Spleen (tissue), 11 donors: Measurements from ENCODE around the gene PPP1R3E. TPM values are rescaled to one million over a fixed set of nuclear protein-coding genes. Genes with fewer than 3 reads are reported as not detected.

Experiments
- DNase-seq: peaks from one replicate; pipeline ENCODE4 v3.0.0-alpha.2; 2020
- H3K27ac ChIP-seq, 8 donors: fragments of 200-600 bp; sonication (generic) in 7 of 8; 1 replicate in 4 of 8; 2 replicates in 4 of 8; pipeline versions ENCODE4 v1.5.0 to v1.8.0; 2016 to 2021; ENCODE audit warnings: inconsistent platforms in 4 of 8, mild to moderate bottlenecking in 4 of 8, moderate library complexity in 1 of 8
- H3K27me3 ChIP-seq, 7 donors: fragments of 200-600 bp; sonication (generic) in 6 of 7; replicated peaks in 1 of 7; 1 replicate in 4 of 7; 2 replicates in 3 of 7; pipeline versions ENCODE4 v1.5.0 to v1.8.0; 2016 to 2021; ENCODE audit warnings: inconsistent platforms in 3 of 7, mild to moderate bottlenecking in 1 of 7
- H3K36me3 ChIP-seq, 6 donors: fragments of 200-600 bp; sonication (generic) in 5 of 6; 1 replicate in 4 of 6; 2 replicates in 2 of 6; pipeline versions ENCODE4 v1.5.0 to v1.8.0; 2016 to 2021; ENCODE audit warnings: inconsistent platforms in 2 of 6
- H3K4me1 ChIP-seq, 6 donors: fragments of 200-600 bp; sonication (generic) in 5 of 6; 1 replicate in 3 of 6; 2 replicates in 3 of 6; pipeline versions ENCODE4 v1.5.0 to v1.8.0; 2016 to 2021; ENCODE audit warnings: inconsistent platforms in 3 of 6
- H3K4me3 ChIP-seq, 8 donors: fragments of 200-600 bp; sonication (generic) in 7 of 8; 1 replicate in 4 of 8; 2 replicates in 4 of 8; pipeline versions ENCODE4 v1.5.0 to v1.8.0; 2016 to 2021; ENCODE audit warnings: inconsistent platforms in 4 of 8, mild to moderate bottlenecking in 4 of 8, moderate library complexity in 2 of 8
- H3K9me3 ChIP-seq, 8 donors: fragments of 200-600 bp; sonication (generic) in 7 of 8; 1 replicate in 4 of 8; 2 replicates in 4 of 8; pipeline versions ENCODE4 v1.5.0 to v1.8.0; 2016 to 2021; ENCODE audit warnings: inconsistent platforms in 4 of 8
- POLR2A ChIP-seq, 3 donors: fragments of 450-650 bp; IDR thresholded peaks; one replicate each; pipeline ENCODE4 v1.5.1; 2017; ENCODE audit warnings: antibody characterized with exemption in 3 of 3, mild to moderate bottlenecking in 1 of 3
- POLR2AphosphoS5 ChIP-seq, 3 donors: sonication (generic); formaldehyde crosslinking; IDR thresholded peaks; one replicate each; pipeline ENCODE4 v1.5.1; 2017; ENCODE audit warnings: antibody characterized with exemption in 3 of 3
- WGBS, 5 donors: extraction: QIAGEN DNeasy Blood & Tissue Kit in 3 of 5; methylation state at CpG; one replicate each; pipeline versions ENCODE4 v1.1.5 to v1.1.7; 2013 to 2018; 5-methylcytosine and 5-hydroxymethylcytosine counted together
- intact Hi-C: fragments of 100-400 bp; cut with DNase I; formaldehyde crosslinking; loops from one replicate; pipeline ENCODE4 v1.15.0; 2023; ENCODE audit warnings: low total_unique reads
- polyA plus RNA-seq, 3 donors: library from polyadenylated mRNA; stranded (reverse); fragments of 200-250 nt; gene quantifications; one replicate each; pipeline ENCODE4 v1.2.1, GENCODE V29; 2013
- small RNA-seq, 4 donors: library from RNA; depleted of rRNA; stranded (forward); fragments of <200 nt; gene quantifications; one replicate each; pipeline ENCODE3, GENCODE V24; 2016
- total RNA-seq, 7 donors: library from RNA; depleted of rRNA in 3 of 7; stranded (reverse); fragments of >200 nt in 3 of 7; fragmentation: NEBNext Ultra II Directional in 4 of 7; extraction: Animal tissue kit (Norgen Biotek cat#: 25700) in 4 of 7; gene quantifications; one replicate each; pipeline versions ENCODE4 v1.1.0 to v1.2.1, GENCODE V29; 2016 to 2021
- TF ChIP-seq, protein P1 (sequence below), 11 experiments: fragments of 200-600 bp in 7 of 11; fragments of 450-650 bp in 4 of 11; sonication (generic) in 4 of 11; IDR thresholded peaks in 8 of 11; conservative IDR thresholded peaks in 3 of 11; 1 replicate in 7 of 11; 2 replicates in 4 of 11; pipeline versions ENCODE4 v1.4.0 to v1.8.0; 2016 to 2021; ENCODE audit warnings: antibody characterized with exemption in 11 of 11, inconsistent platforms in 4 of 11, mild to moderate bottlenecking in 1 of 11
- donor health status: healthy with polysubstance abuse.
- donor health status: DM: no; HTN: no; CAD: no; lungs with moderate emphysema.
- donor health status: DM: no; HTN: no; CAD: no.
- donor health status: Bipolar disorder and iron deficiency.
- donor health status: healthy.
- donor health status: DM: no; HTN: no; CAD: no.
- donor health status: DM: yes; HTN: yes; CAD: no.

PPP1R3E gene
- total and polyA plus RNA-seq, 10 donors = 18.6 to 36.7 (median 24.6) TPM

DNA sequence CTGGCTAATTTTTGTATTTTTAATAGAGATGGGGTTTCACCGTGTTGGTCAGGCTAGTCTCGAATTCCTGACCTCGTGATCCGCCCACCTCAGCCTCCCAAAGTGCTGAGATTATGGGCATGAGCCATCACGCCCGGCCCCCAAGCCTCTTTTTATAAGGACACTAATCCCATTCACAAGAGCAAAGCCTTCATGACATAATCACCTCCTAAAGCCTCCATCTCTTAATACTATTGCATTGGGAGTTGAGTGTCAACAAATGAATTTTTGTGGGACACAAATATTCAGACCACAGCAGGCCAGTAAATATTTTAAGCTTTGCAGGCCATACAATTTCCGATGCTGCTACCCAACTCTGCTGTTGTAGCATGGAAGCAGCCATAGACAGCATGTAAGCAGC, 54.1 kb downstream of the PPP1R3E start:
- DNase-seq = no peak
- Histone ChIP-seq H3K36me3 (no peaks in the 10 kb centered on the region), H3K27me3 (peaks cover 0 to 3% (median 0%) of the 10 kb centered on the region in 7 donors), H3K9me3 (no peaks in the 10 kb centered on the region), H3K4me3 (no peak overlapping the region), H3K27ac (no peak overlapping the region), H3K4me1 (no peaks in the 10 kb centered on the region)
- intact Hi-C loops = no loop called here
- 88 to 94% (median 90%) methylated on average over 7 of the region's 7 CpGs for WGBS, 5 donors
- TF ChIP-seq POLR2AphosphoS5 (IDR thresholded peaks at IDR 0.05) (no peak), POLR2A (IDR thresholded peaks at IDR 0.05) (no peak)
- TF ChIP-seq, protein P1, sequence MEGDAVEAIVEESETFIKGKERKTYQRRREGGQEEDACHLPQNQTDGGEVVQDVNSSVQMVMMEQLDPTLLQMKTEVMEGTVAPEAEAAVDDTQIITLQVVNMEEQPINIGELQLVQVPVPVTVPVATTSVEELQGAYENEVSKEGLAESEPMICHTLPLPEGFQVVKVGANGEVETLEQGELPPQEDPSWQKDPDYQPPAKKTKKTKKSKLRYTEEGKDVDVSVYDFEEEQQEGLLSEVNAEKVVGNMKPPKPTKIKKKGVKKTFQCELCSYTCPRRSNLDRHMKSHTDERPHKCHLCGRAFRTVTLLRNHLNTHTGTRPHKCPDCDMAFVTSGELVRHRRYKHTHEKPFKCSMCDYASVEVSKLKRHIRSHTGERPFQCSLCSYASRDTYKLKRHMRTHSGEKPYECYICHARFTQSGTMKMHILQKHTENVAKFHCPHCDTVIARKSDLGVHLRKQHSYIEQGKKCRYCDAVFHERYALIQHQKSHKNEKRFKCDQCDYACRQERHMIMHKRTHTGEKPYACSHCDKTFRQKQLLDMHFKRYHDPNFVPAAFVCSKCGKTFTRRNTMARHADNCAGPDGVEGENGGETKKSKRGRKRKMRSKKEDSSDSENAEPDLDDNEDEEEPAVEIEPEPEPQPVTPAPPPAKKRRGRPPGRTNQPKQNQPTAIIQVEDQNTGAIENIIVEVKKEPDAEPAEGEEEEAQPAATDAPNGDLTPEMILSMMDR (IDR thresholded peaks at IDR 0.05 in 8 of 11, conservative IDR thresholded peaks at IDR 0.05 in 3 of 11) = no peak

Small RNA genes within 50 kb of the gene (small RNA-seq; reads per million reads assigned to genes)
- 0 reads per million in 4 donors for gene RNU6-1046P

Other genes with a start within 250 kb of the PPP1R3E start
- 1 to 10 TPM; 2.6 to 9.4 (median 6.5) TPM for gene CDH24, start 245.3 kb downstream of the PPP1R3E start, total RNA-seq
- gene CDH24, start 245.3 kb downstream of the PPP1R3E start, polyA plus RNA-seq = 1 to 10 TPM; 1.3 to 6.3 (median 3.1) TPM
- gene ACIN1, start 207.7 kb downstream of the PPP1R3E start, total RNA-seq = 100 to 1,000 TPM; 148 to 228 (median 211) TPM
- 100 to 1,000 TPM in 2 of 3 donors, 10 to 100 TPM in 1; 59.2 to 126 (median 119) TPM for gene ACIN1, start 207.7 kb downstream of the PPP1R3E start, polyA plus RNA-seq
- 10 to 100 TPM; 34.3 to 43.2 (median 37.8) TPM for gene C14orf119, start 207.4 kb downstream of the PPP1R3E start, total RNA-seq
- 10 to 100 TPM; 28.0 to 47.0 (median 40.2) TPM for gene C14orf119, start 207.4 kb downstream of the PPP1R3E start, polyA plus RNA-seq
- gene CIROP, start 197.9 kb downstream of the PPP1R3E start, total RNA-seq = not detected
- gene CIROP, start 197.9 kb downstream of the PPP1R3E start, polyA plus RNA-seq = not detected
- gene CEBPE, start 183.6 kb downstream of the PPP1R3E start, total RNA-seq = 1 to 10 TPM in 4 of 7 donors, under 1 TPM in 3; 0.64 to 9.6 (median 1.6) TPM
- gene CEBPE, start 183.6 kb downstream of the PPP1R3E start, polyA plus RNA-seq = 1 to 10 TPM; 1.2 to 3.5 (median 1.3) TPM
- 100 to 1,000 TPM in 1 of 7 donors, 10 to 100 TPM in 6; 23.5 to 106 (median 68.0) TPM for gene SLC7A8, start 119.2 kb downstream of the PPP1R3E start, total RNA-seq
- 1 to 10 TPM; 3.5 to 8.7 (median 6.7) TPM for gene SLC7A8, start 119.2 kb downstream of the PPP1R3E start, polyA plus RNA-seq
- not detected for gene RNF212B, start 64.9 kb downstream of the PPP1R3E start, total RNA-seq
- gene RNF212B, start 64.9 kb downstream of the PPP1R3E start, polyA plus RNA-seq = not detected
- gene HOMEZ, start 16.7 kb downstream of the PPP1R3E start, total RNA-seq = 10 to 100 TPM in 2 of 7 donors, 1 to 10 TPM in 5; 7.3 to 13.0 (median 9.1) TPM
- gene HOMEZ, start 16.7 kb downstream of the PPP1R3E start, polyA plus RNA-seq = 1 to 10 TPM; 3.1 to 5.4 (median 5.0) TPM
- gene BCL2L2, start 4.0 kb upstream of the PPP1R3E start, total RNA-seq = 10 to 100 TPM; 16.7 to 34.6 (median 24.9) TPM
- 10 to 100 TPM in 1 of 3 donors, 1 to 10 TPM in 2; 5.4 to 19.2 (median 7.5) TPM for gene BCL2L2, start 4.0 kb upstream of the PPP1R3E start, polyA plus RNA-seq
- 100 to 1,000 TPM in 4 of 7 donors, 10 to 100 TPM in 3; 52.1 to 152 (median 132) TPM for gene PABPN1, start 18.6 kb upstream of the PPP1R3E start, total RNA-seq
- 100 to 1,000 TPM; 118 to 146 (median 132) TPM for gene PABPN1, start 18.6 kb upstream of the PPP1R3E start, polyA plus RNA-seq
- gene SLC22A17, start 50.0 kb upstream of the PPP1R3E start, total RNA-seq = 10 to 100 TPM in 2 of 7 donors, 1 to 10 TPM in 5; 7.1 to 13.7 (median 8.3) TPM
- gene SLC22A17, start 50.0 kb upstream of the PPP1R3E start, polyA plus RNA-seq = 1 to 10 TPM; 5.1 to 7.1 (median 6.3) TPM
- gene EFS, start 62.3 kb upstream of the PPP1R3E start, total RNA-seq = 1 to 10 TPM; 2.6 to 6.7 (median 4.4) TPM
- 1 to 10 TPM; 1.8 to 4.3 (median 2.7) TPM for gene EFS, start 62.3 kb upstream of the PPP1R3E start, polyA plus RNA-seq
- gene IL25, start 70.0 kb upstream of the PPP1R3E start, total RNA-seq = not detected
- gene IL25, start 70.0 kb upstream of the PPP1R3E start, polyA plus RNA-seq = not detected
- 10 to 100 TPM in 1 of 7 donors, 1 to 10 TPM in 6; 2.1 to 13.0 (median 4.3) TPM for gene CMTM5, start 74.2 kb upstream of the PPP1R3E start, total RNA-seq
- gene CMTM5, start 74.2 kb upstream of the PPP1R3E start, polyA plus RNA-seq = 1 to 10 TPM; 1.3 to 4.1 (median 2.7) TPM
- under 1 TPM in 1 of 7 donors, not detected in 6; 0.82 TPM for gene MYH6, start 105.4 kb upstream of the PPP1R3E start, total RNA-seq
- gene MYH6, start 105.4 kb upstream of the PPP1R3E start, polyA plus RNA-seq = under 1 TPM; 0.35 to 0.44 (median 0.37) TPM
- gene MYH7, start 132.8 kb upstream of the PPP1R3E start, total RNA-seq = under 1 TPM in 1 of 7 donors, not detected in 6; 0.09 TPM
- gene MYH7, start 132.8 kb upstream of the PPP1R3E start, polyA plus RNA-seq = under 1 TPM; 0.06 to 0.65 (median 0.12) TPM
- 10 to 100 TPM; 32.7 to 62.7 (median 40.0) TPM for gene NGDN, start 166.8 kb upstream of the PPP1R3E start, total RNA-seq
- 10 to 100 TPM; 39.6 to 48.5 (median 40.6) TPM for gene NGDN, start 166.8 kb upstream of the PPP1R3E start, polyA plus RNA-seq
- gene ZFHX2, start 248.9 kb upstream of the PPP1R3E start, total RNA-seq = 1 to 10 TPM in 5 of 7 donors, under 1 TPM in 2; 0.42 to 2.9 (median 1.5) TPM
- under 1 TPM; 0.09 to 0.35 (median 0.11) TPM for gene ZFHX2, start 248.9 kb upstream of the PPP1R3E start, polyA plus RNA-seq